Muscle of arm (tissue), 12 donors: ENCODE measurements around the gene PKNOX2. TPM values are rescaled to one million over a fixed set of nuclear protein-coding genes. Genes with fewer than 3 reads are reported as not detected.

Source experiments
- DNase-seq: peaks from one replicate; pipeline ENCODE4 v3.0.0-alpha.2; 2013
- polyA plus RNA-seq, 12 donors: library from polyadenylated mRNA; unstranded; fragments of 120-200 nt; gene quantifications; one replicate each; pipeline ENCODE4 v1.2.1, GENCODE V29; 2013; ENCODE audit not compliant: insufficient read length in 12 of 12

Gene PKNOX2
- polyA plus RNA-seq, 12 donors: 18.8 to 53.6 (median 25.8) TPM; not detected in 1

DNA sequence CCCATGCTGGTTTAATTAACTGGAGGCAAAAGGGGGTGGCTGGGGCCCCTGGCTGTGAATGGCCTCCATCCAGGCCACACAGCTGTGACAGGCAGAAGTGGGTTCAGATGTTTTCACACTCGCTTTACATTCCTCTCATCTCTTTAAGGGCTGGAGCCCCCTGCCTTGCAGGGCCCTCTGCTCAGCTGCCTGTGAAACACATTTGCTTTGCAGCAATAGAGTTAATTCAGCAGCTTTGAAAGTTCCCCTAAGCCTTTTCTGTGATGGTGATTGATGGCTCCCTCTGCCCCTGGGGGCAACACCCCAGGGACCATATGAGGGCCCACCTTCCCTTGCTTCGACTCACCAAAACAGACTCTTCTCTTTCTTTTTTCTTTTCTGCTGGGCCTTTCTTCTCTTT lies 192.2 kb downstream of the PKNOX2 start:
- no peak for DNase-seq

DNA sequence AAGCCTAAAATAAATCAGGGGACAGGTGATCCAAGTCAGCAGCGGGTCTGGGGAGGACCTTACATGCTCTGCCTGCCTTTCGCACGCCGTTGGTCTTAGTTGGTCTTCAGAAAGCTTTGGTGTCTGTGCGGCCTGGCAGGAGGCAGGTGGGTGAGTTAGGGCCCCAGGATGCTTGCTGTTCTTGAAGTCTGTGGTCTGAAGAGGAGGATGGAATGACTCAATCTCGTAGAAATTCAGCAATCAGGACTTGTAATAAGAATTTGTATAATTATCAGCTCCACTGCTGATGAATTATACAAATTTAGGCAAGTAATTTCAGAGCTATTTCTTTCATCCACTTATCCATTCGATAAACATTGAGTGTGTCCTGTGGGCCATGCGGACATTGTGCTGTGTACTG lies 193.0 kb downstream of the PKNOX2 start:
- no peak for DNase-seq

DNA sequence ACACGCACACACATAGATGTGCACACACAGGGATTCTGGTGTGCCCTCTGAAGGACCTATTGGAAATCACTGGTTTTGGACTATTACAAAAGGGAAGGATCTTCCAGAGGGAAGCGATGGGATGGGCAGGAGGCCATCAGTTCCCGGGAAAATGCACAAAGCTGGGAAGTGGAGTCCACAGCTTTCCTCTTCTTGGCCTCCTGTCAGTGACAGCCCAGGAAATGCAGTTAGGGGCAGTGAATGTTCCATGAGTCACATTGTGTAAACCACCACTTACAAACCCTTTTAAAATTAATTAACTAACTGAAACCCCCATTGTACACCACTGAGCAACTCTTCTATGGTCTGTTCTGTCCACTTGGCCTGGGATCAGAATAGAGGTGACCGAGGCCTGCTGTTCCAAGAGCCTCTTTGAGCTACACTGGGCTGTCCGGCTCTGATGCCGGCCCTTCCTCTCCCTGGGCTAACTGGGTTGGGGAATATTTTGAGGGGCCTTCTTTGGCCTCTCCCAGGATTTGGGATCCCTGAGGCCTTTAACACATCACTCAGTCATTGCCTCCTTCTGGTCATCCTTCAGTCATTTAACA lies 193.8 kb downstream of the PKNOX2 start:
- DNase-seq: no peak

DNA sequence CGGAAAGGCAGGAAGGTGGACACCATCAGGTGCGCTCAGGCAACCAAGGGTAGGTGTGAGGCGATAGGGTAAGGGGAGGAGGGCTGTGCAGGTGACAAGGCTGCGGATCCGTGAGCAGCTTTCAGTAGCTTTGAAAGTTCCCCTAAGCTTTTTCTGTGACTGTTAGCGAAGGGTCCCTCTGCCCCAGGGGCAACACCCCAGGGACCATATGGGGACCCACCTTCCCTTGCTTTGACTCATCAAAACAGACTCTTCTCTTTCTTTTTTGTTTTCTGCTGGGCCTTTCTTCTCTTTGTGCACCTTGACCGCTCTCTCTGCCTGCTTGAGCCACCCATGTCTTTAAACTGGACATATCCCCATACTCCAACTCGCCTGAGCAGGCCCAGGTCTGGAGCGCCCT lies 194.6 kb downstream of the PKNOX2 start:
- DNase-seq: no peak

DNA sequence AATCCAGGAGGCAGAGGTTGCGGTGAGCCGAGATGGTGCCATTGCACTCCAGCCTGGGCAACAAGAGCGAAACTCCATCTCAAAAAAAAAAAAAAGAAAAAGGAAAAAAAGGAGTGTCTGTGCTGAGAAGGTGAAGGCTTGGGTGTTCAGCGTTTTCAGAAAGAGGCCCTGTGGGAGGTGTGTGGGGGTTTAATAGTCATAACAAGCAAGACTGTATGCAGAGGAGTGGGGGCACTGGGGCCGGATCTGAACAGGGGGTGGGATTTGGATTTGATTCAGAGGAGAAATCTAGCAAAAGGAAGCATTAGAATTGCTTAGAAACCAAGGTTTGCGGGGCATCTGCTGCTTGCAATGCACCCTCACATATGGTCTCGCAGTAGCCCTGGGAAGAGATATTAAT lies 195.5 kb downstream of the PKNOX2 start:
- DNase-seq: no peak

DNA sequence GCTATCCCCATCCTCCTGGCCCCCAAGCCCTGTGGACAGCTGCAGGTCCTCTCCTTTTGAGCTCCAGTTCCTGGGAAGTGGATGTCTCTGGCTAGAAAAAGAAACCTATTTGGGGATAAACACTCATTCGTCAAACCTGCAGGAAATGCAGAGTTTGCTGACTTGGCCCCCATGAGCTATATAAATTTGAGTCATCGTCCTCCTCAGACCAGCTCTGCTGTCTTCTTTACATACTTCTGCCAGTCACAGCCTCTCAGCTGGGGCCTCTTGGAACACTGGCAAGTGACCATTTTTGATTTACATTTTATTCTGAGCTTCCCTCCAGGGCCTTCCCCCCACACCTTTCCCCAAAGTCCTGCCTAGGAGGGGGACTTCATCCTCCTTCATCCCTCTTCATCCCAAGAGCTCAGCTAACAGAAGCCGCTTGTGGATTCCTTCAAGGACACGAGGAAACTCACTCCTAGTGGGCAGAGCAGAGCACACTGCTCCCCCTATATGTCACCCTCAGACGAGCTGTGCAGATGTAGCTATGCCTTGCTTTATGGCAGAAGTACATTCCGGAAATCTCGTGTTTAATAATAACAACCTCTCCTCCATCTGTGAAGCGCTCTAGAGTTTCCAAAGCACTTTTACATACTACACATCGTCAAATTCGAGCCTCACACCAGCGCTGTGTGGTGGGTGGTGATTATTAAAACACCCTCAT lies 199.7 kb downstream of the PKNOX2 start:
- no peak for DNase-seq

DNA sequence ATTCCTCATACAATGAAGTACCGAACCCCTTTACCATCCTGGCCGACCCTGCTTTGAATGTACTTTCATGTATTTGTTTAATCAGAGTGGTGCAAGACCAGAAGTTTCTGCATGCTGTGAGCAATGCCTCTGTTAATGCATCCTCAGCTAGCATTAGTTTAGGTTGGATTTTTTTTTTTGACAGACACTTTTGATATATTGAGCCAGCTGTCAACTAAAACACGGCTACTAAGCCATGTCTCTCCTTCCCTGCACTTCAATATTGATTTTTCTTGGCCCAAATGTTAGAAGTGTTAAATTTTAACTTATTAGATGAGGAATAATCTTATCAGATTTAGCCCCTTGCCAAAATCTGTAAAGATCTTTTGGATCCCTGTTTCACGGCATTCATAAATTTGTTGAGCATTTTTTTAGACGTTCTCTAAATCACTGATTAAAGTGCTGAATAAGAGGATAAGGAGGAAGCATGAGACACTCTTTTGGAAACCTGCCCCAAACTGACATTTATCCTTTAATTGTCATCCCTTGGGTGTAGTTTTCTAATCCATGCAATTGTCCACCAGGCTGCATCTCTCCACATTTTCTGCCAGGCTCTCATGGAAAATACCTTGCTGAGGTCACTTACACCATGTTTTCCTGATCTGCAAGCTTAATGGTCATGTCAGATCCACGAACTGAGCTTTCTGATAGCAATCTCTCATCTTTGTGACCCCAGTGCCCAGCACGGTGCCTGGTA lies 200.8 kb downstream of the PKNOX2 start:
- no peak for DNase-seq

DNA sequence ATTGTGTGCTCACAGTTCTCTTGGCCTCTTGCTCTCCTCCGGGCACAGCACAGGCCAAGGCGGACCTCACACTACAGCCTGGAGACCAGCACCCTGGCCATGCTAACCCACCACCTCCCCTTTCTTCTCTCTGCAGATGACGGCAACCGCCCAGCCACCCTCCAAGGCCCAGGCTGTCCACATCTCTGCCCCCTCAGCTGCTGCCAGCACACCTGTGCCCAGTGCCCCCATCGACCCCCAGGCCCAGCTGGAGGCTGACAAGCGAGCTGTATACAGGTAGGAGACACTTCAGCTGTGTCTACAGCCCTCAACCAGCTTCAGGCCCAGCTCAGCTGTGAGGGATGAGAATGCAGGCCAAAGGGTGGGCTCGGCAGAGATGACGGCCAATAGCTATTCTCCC lies 203.2 kb downstream of the PKNOX2 start:
- no peak for DNase-seq

DNA sequence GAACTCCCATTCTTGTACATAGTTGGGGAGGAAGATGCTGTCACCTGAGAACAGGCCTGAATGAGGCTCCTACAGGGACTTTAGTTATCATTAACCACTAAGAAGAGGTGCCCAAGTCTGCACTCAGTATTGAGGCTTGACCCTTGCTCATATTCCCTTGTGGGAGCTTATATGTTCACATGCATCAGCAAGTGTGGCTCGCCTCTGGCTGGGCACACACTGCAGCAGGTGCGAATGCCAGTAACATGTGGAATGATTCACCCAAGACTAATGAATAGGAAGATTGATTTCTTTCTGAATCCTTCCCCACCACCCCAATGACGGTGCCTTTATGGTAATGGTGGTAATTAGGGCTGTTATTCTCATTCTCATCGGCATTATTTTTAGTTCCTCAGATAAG lies 204.2 kb downstream of the PKNOX2 start:
- no peak for DNase-seq

DNA sequence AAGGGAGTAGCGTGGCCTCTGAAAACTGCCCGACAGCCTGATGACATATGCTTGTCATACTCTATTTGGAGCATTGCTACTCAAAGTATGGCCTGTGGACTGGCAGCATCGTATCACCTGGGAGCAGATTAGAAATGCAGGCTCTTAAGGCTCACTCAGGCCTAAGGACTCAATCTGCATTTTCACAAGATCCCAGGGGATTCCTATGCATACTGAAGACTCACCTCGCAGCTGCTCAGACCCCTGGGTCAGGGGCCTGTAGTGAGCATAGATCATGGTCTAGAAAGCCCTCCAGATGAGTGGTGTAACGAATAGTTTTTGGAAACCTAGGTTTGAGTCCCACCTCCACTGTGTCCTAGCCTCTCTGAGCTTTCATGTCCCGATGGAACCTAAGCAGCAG lies 205.3 kb downstream of the PKNOX2 start:
- no peak for DNase-seq

DNA sequence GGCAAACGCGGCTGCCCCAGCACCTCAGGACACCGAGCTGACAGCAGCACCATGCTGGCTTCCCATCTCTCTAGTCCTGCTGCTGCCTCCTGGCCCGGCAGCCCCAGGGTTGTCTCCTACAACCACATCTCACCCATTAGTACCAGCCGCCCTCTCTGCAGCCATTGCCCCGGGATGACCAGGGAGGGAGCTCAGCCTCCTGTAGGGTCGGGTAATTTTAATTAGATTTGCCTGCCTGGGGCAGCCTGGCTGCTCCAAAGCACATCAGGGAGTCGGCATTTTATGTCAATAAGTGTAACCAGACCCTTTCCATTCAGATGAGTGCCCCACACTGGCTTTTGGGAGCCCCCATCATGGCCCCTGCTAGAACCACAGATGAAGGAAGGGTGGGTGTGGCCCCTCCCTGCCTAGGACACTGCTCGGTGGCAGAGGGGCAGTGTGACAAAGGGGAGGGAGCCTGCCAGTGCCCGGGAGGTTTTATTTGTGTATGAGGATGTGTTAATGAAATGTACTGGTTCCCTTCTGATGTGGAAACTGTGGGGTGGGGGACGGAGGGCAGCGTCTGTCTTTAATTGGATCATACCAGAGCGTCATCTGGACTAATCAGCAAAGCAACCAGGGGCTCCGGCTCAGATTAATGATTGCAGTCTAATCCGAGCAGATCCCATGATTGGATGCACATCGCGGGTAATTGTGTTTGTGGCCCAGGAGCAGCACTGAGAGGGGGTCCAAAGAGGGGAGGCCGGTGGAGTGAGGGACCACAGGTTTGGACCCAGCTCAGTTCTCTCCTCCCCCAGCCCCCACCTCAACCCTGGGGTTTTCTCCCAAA lies 206.2 kb downstream of the PKNOX2 start:
- no peak for DNase-seq

DNA sequence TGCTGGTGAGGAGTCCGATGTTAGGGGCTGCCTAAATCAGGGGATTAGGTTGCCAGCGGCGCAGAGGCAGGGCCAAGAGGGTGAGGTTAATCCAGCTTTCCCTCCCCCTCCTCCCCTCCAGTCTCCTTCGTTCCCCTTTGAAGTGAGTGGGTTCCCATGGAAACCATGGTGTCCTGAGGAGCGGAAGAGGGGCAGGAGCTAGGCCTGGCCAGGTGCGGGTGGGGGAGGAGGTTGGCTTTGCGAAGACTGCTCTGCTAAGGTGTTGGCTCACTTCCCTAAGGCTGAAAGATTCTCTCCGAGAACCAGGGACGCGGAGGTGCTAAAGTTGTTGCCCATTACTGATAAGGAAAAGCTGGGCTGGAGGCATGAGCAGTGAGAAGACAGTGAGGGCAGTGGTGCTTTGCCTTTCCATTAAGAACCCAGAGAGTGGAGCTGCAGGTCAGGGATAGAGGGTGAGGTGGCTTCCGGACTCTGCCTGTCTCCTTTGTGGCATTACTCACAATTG lies 206.9 kb downstream of the PKNOX2 start:
- no peak for DNase-seq

DNA sequence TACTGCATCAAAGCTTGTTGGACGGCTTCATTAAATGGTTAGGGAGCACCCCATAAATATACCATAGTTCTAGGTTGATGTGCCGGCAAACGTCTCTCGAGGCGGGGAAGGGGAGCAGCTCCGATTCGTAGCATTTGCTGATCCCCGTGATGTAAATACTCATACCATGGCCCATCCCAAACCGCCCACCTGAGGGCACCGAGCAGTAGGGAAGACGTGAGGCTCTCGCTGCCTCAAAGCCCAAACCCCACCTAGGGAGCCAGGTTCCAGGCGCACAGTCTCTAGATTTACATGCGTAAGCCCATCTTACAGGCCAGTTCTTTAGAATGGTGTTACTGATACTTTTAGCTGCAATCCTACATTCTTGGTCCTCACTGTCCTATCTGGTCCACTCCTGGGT lies 207.5 kb downstream of the PKNOX2 start:
- no peak for DNase-seq

DNA sequence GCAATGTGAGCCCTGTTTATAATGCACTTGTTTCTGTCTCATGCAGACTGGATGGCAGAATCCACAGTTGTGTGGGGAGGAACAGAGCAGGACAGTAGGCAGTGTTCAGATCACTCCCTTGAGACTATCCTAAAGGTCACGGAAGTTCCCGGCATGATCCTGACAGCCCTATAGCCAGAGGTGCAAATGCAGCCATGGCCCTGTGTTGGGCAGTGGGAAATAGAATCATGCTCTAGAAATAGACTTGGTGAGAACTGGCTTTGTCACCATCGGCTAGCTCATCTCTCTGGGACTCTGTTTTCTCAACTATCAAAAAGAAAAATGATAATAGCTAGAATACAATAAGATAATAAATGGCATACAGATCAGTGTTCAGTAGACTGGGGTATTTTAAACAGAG lies 208.4 kb downstream of the PKNOX2 start:
- no peak for DNase-seq

DNA sequence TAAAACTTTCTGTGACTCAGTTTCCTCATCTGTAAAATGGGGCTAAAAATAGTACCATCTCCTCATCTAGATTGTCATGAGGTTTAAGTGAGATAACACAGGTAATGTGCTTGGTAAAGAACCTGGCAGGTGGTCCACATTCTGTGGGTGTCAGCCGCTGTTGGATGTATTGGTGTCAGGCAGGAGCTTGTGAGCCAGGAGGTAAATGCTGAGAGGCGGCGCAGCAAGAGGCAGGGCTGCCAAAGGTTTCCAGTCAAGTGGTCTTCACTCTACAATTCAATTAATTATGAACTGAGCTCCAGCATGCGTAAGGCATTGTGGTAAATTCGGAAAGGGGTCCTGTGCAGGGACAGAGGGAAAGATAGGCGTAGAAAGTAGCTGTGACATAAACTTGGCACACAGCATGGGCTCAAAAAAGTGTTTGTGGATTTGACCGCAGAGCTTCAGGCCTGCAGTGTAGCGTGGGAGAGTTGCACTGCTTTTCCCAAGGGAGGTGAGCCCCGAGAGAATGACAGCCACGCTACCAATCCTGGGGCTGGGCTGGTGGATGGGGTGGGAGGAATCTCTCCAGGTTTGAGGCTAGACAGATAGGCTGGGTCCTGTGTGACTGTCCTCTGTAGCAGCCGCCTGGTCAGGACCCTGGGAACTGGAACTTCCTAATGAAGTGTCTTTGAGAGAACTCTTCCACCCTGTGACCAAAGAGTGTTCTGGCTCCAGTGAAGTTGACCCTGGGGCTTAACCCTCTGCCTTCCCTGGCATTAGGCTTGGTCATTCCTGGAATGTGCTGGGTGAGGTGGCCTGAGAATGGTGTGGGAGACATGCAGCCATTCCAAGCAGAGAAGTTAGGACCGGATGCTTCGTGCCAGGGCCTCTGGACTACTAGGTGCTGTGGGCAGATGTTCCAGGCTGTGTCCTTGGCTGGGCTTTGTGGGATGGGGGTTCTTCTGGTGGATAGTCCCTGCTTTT lies 209.2 kb downstream of the PKNOX2 start:
- no peak for DNase-seq

DNA sequence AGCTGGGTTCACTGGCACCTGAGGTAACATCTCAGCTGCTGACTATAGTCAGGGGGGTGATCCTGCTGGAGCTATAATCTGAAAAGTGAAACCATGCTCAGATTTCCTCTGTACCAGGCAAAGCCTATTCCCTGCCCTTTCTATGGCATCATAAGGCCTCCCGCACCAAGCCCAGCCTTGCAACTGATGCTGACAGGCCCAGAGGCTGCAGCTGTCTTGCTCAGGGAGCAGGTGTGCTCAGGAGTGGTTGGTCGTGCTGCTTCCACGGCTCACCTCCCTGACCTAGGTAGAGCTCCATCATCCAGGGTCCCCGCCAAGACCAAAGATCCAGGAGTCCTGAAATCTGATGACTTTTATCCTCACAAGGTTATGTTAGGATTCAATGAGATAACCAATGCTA lies 209.8 kb downstream of the PKNOX2 start:
- DNase-seq: no peak

DNA sequence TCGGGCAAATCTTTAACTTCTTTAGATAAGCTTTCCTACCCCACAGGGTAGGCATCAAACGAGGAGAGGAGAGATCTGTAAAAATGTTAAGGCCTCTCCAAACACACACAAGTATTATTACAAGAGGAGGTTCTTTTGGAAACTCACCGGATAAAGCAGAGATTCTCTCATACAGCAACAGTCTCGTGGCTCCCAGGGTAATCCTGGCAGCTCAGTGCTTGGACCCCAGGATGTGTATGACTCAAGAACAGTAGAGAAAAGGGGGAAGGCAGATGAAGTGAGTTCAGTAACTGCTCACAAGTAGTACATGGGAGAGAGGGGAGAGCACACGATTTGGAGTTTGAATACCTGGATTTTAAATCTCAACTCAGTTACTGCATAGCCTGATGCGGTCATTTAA lies 210.6 kb downstream of the PKNOX2 start:
- DNase-seq: no peak

DNA sequence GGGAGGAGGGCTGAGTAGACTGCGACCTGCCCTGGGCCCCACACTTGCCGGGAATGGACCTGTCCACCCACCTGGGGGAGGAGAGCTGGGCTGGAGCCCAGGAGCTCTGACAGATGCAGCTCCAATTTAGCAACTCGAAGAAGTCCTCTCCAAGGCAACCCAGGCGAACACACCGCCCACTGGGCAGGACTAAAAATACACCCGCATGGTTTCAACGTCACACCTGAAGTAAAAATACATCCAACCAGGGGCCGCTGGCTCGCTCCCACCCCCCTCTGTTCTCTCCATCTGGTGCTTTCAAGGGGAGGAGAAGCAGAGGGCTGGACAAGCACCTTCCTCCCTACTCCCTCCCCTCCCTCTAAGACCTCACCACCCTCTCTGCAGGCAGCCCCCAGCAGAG lies 211.6 kb downstream of the PKNOX2 start:
- DNase-seq: peak; percentile 77

DNA sequence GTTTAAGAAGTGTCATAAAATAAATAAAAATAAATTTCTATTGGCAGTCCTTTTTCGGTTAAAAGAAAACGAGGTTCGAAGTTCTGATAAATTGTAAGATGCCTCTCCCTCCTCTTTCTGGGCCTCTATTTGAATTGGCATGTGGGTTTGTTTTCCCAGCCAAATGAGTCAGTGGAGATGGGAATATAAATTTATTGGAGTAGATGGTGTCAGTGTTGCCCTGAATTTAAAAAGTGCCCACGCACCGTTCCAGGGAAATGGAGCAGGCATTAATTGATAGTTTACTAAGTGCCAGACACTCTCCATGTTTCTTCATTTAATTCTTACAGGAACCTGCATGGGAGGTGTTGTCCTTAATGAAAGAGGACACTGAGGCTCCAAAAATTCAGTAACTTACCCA lies 212.3 kb downstream of the PKNOX2 start:
- DNase-seq: no peak

DNA sequence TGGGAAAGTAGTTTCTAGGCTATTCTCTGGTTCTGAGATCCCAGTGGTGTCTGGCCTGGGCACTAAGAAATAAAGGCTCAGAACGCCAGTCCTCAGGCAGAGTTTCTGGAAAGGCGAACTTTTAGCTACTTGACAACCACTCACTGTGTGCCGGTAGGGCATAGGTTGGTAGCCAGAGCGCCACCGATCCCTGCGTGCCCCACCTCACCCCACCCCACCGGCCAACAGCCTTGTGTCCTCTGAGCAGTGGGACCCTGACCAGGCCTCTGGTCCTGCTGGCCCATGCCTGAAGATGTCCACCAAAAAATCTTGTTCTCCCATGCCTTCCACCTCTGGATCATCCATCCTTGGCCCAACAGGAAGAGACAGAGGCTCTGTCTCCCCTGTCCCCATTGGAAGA lies 213.5 kb downstream of the PKNOX2 start:
- DNase-seq: no peak

DNA sequence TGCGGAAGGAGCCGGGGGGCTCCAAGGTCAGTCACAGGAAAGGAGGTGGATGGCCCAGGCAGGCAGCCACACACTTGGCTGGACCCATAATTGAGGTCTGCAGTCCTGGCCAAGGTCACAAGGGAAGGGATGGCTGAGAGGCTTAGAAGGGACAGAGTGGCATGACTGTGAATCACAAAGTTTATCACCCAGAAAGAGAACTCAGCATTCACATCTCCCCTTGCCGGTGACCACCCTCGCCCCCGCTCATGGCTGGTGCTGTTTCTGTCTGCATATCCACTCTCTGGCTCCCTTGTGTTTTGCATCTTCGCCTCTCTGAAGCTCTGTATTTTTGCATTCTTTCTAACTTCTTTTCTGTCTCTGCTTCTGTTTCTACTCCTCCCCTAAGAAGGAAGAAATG lies 214.0 kb downstream of the PKNOX2 start:
- no peak for DNase-seq
